HL-60 (cell line): ENCODE results near the gene RALBP1.

Experiments
- GABPA ChIP-seq: IDR thresholded peaks from 2 replicates; pipeline ENCODE4 v1.6.1; 2012; ENCODE audit warnings: low read depth
- POLR2AphosphoS5 ChIP-seq: IDR thresholded peaks from 2 replicates; pipeline ENCODE4 v1.6.1; 2012; ENCODE audit warnings: low read depth
- REST ChIP-seq: IDR thresholded peaks from 2 replicates; pipeline ENCODE4 v1.6.1; 2012; ENCODE audit warnings: low read depth; ENCODE audit not compliant: insufficient replicate concordance
- TF ChIP-seq, protein P1 (sequence below): IDR thresholded peaks from one replicate; pipeline ENCODE4 v1.5.1; 2011; ENCODE audit warnings: low read length, control low read depth, inconsistent platforms; ENCODE audit not compliant: insufficient read depth

DNA sequence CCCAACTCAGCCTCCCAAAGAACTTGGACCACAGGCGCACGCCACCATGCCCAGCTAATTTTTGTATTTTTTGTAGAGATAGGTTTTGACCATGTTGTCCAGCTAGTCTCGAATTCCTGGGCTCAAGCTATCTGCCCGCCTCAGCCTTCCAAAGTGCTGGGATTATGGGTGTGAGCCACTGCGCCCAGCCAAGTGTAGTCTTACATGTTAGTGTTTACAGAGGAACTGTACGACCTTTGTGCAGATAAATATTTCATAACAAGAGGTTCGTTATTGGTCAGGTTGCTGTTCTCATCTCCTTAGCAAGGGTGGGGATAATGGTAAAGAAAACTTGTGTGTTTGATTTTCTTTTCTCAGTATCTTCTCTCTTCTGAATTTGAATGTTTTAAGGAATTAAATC lies 46.5 kb downstream of the RALBP1 start:
- TF ChIP-seq, protein P1, sequence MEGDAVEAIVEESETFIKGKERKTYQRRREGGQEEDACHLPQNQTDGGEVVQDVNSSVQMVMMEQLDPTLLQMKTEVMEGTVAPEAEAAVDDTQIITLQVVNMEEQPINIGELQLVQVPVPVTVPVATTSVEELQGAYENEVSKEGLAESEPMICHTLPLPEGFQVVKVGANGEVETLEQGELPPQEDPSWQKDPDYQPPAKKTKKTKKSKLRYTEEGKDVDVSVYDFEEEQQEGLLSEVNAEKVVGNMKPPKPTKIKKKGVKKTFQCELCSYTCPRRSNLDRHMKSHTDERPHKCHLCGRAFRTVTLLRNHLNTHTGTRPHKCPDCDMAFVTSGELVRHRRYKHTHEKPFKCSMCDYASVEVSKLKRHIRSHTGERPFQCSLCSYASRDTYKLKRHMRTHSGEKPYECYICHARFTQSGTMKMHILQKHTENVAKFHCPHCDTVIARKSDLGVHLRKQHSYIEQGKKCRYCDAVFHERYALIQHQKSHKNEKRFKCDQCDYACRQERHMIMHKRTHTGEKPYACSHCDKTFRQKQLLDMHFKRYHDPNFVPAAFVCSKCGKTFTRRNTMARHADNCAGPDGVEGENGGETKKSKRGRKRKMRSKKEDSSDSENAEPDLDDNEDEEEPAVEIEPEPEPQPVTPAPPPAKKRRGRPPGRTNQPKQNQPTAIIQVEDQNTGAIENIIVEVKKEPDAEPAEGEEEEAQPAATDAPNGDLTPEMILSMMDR = no peak
- TF ChIP-seq POLR2AphosphoS5 (no peak), REST (no peak), GABPA (no peak)
